ENCODE results near the gene IQCH.

DNA sequence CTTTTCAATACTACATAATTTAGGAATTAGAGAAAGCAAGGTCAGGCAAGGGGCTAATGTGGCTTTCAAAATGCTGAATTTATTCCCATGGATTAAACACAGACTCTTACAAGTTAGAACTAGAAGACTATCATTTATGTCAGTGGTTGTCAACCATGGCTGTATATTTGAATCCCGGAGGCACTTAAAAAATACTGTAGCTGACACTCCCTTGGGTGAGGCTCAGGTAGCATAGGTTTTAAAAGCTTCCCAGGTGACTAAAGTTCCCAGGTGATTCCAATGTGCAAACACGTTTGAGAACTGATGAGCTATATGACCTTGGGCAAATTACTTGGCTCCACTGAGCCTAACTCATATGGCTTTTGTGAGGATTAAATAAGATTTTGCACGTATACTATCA, 29.7 kb upstream of the IQCH start:
- TF ChIP-seq, protein P1, sequence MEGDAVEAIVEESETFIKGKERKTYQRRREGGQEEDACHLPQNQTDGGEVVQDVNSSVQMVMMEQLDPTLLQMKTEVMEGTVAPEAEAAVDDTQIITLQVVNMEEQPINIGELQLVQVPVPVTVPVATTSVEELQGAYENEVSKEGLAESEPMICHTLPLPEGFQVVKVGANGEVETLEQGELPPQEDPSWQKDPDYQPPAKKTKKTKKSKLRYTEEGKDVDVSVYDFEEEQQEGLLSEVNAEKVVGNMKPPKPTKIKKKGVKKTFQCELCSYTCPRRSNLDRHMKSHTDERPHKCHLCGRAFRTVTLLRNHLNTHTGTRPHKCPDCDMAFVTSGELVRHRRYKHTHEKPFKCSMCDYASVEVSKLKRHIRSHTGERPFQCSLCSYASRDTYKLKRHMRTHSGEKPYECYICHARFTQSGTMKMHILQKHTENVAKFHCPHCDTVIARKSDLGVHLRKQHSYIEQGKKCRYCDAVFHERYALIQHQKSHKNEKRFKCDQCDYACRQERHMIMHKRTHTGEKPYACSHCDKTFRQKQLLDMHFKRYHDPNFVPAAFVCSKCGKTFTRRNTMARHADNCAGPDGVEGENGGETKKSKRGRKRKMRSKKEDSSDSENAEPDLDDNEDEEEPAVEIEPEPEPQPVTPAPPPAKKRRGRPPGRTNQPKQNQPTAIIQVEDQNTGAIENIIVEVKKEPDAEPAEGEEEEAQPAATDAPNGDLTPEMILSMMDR (IDR thresholded peaks at IDR 0.05), result no peak
- TF ChIP-seq POLR2AphosphoS5 (IDR thresholded peaks at IDR 0.05; ENCODE audit: insufficient read depth in 1 of 2, low read depth in 1 of 2), result peak in 1 of 2 donors; percentile 68

Data from vagina (tissue), 2 donors.